Liver (tissue), 9 donors: ENCODE measurements around the gene HSD17B8. TPM values are rescaled to one million over a fixed set of nuclear protein-coding genes. Genes with fewer than 3 reads are reported as not detected.

Experiments
- DNase-seq: peaks from one replicate; pipeline ENCODE4 v3.0.0-alpha.2; 2017; ENCODE audit warnings: low spot score
- H3K27ac ChIP-seq, 2 donors: one replicate each; pipeline ENCODE4 v1.7.0; 2013; ENCODE audit warnings: inconsistent platforms in 2 of 2, low read length in 2 of 2, control low read depth in 1 of 2, low read depth in 1 of 2, mild to moderate bottlenecking in 1 of 2
- H3K27me3 ChIP-seq, 4 donors: one replicate each; pipeline versions ENCODE4 v1.6.1 to v1.7.0; 2013; ENCODE audit warnings: low read length in 3 of 4, inconsistent platforms in 1 of 4, mild to moderate bottlenecking in 1 of 4, moderate library complexity in 1 of 4; ENCODE audit not compliant: control insufficient read depth in 4 of 4, insufficient read depth in 4 of 4
- H3K36me3 ChIP-seq, 4 donors: one replicate each; pipeline versions ENCODE4 v1.6.1 to v1.7.0; 2013; ENCODE audit warnings: low read length in 3 of 4, mild to moderate bottlenecking in 3 of 4, low read depth in 1 of 4, moderate library complexity in 1 of 4; ENCODE audit not compliant: control insufficient read depth in 4 of 4, insufficient read depth in 3 of 4
- H3K4me1 ChIP-seq, 4 donors: one replicate each; pipeline versions ENCODE4 v1.6.1 to v1.7.0; 2013; ENCODE audit warnings: low read length in 3 of 4, mild to moderate bottlenecking in 3 of 4, moderate library complexity in 1 of 4; ENCODE audit not compliant: control insufficient read depth in 4 of 4, insufficient read depth in 4 of 4
- H3K4me3 ChIP-seq, 3 donors: one replicate each; pipeline versions ENCODE4 v1.6.1 to v1.7.0; 2013; ENCODE audit warnings: low read length in 3 of 3, control low read depth in 1 of 3, low read depth in 1 of 3, mild to moderate bottlenecking in 1 of 3
- H3K9ac ChIP-seq, 2 donors: one replicate each; pipeline ENCODE4 v1.7.0; 2013; ENCODE audit warnings: low read length in 2 of 2, mild to moderate bottlenecking in 2 of 2, moderate library complexity in 2 of 2, control low read depth in 1 of 2, low read depth in 1 of 2
- H3K9me3 ChIP-seq, 4 donors: one replicate each; pipeline versions ENCODE4 v1.6.1 to v1.7.0; 2013; ENCODE audit warnings: low read length in 3 of 4; ENCODE audit not compliant: control insufficient read depth in 4 of 4
- ATF3 ChIP-seq: IDR thresholded peaks from 2 replicates; pipeline ENCODE4 v1.6.1; 2016; ENCODE audit warnings: antibody characterized with exemption
- CTCF ChIP-seq: fragments of 150-350 bp; IDR thresholded peaks from 2 replicates; pipeline ENCODE4 v1.5.1; 2017; ENCODE audit warnings: improper control_type of control experiment, low read depth, low read length; ENCODE audit not compliant: missing input control
- EGR1 ChIP-seq, 2 donors: IDR thresholded peaks; 2 replicates each; pipeline ENCODE4 v1.6.1; 2016 to 2018; ENCODE audit warnings: antibody characterized with exemption in 2 of 2, low read depth in 2 of 2
- FOXA1 ChIP-seq: IDR thresholded peaks from 2 replicates; pipeline ENCODE4 v1.6.1; 2016; ENCODE audit warnings: antibody characterized with exemption
- FOXA2 ChIP-seq: IDR thresholded peaks from 2 replicates; pipeline ENCODE4 v1.6.1; 2016; ENCODE audit warnings: antibody characterized with exemption
- GABPA ChIP-seq, 2 donors: IDR thresholded peaks in 1 of 2; conservative IDR thresholded peaks in 1 of 2; 2 replicates each; pipeline ENCODE4 v1.6.1; 2016; ENCODE audit warnings: antibody characterized with exemption in 2 of 2, mild to moderate bottlenecking in 1 of 2, moderate library complexity in 1 of 2
- HNF4A ChIP-seq, 2 donors: conservative IDR thresholded peaks; 2 replicates each; pipeline ENCODE4 v1.6.1; 2016; ENCODE audit warnings: antibody characterized with exemption in 2 of 2, mild to moderate bottlenecking in 2 of 2
- HNF4G ChIP-seq: IDR thresholded peaks from 2 replicates; pipeline ENCODE4 v1.6.1; 2016; ENCODE audit warnings: antibody characterized with exemption
- JUND ChIP-seq, 2 donors: IDR thresholded peaks; 2 replicates each; pipeline ENCODE4 v1.6.1; 2016; ENCODE audit warnings: antibody characterized with exemption in 2 of 2
- MAX ChIP-seq: IDR thresholded peaks from 2 replicates; pipeline ENCODE4 v1.6.1; 2016; ENCODE audit warnings: antibody characterized with exemption
- NR2F2 ChIP-seq: IDR thresholded peaks from 2 replicates; pipeline ENCODE4 v1.6.1; 2016; ENCODE audit warnings: antibody characterized with exemption
- RAD21 ChIP-seq, 2 donors: IDR thresholded peaks; 2 replicates each; pipeline ENCODE4 v1.6.1; 2016; ENCODE audit warnings: antibody characterized with exemption in 2 of 2, mild to moderate bottlenecking in 2 of 2
- REST ChIP-seq: IDR thresholded peaks from 2 replicates; pipeline ENCODE4 v1.6.1; 2016; ENCODE audit warnings: antibody characterized with exemption, mild to moderate bottlenecking
- RXRA ChIP-seq, 2 donors: IDR thresholded peaks; 2 replicates each; pipeline ENCODE4 v1.6.1; 2017 to 2018; ENCODE audit warnings: antibody characterized with exemption in 2 of 2, mild to moderate bottlenecking in 1 of 2
- SP1 ChIP-seq: IDR thresholded peaks from 2 replicates; pipeline ENCODE4 v1.6.1; 2018; ENCODE audit warnings: antibody characterized with exemption, mild to moderate bottlenecking
- TAF1 ChIP-seq: conservative IDR thresholded peaks from 2 replicates; pipeline ENCODE4 v1.6.1; 2016; ENCODE audit warnings: antibody characterized with exemption, mild to moderate bottlenecking
- YY1 ChIP-seq: IDR thresholded peaks from 2 replicates; pipeline ENCODE4 v1.6.1; 2016; ENCODE audit warnings: antibody characterized with exemption, mild to moderate bottlenecking
- ZBTB33 ChIP-seq: IDR thresholded peaks from 2 replicates; pipeline ENCODE4 v1.6.1; 2016; ENCODE audit warnings: antibody characterized with exemption
- WGBS: extraction: QIAGEN DNeasy Blood & Tissue Kit; methylation state at CpG from one replicate; pipeline ENCODE4 v1.1.7; 2013; 5-methylcytosine and 5-hydroxymethylcytosine counted together
- polyA plus RNA-seq, 2 donors: library from polyadenylated mRNA; stranded (reverse) in 1 of 2; unstranded in 1 of 2; fragments of 200-250 nt in 1 of 2; fragments of >200 nt in 1 of 2; fragmentation: Nextera tagmentation in 1 of 2; extraction: Ambion mirVana in 1 of 2; gene quantifications; one replicate each; pipeline versions ENCODE4 v1.2.1 to v1.2.3, GENCODE V29; 2013 to 2015
- total RNA-seq, 2 donors: library from RNA; depleted of rRNA; stranded (reverse); fragments of >200 nt; gene quantifications; one replicate each; pipeline ENCODE4 v1.2.3, GENCODE V29; 2014
- donor health status: healthy.
- donor health status: healthy.
- donor health status: healthy.
- donor health status: healthy.
- donor health status: healthy.

HSD17B8 gene
- total and polyA plus RNA-seq, 4 donors: 24.5 to 52.3 (median 37.5) TPM

GRCh38 chr6:33187809-33188208 lies 16.6 kb upstream of the HSD17B8 start (continued):
- TF ChIP-seq ZBTB33 (no peak), FOXA1 (no peak), JUND (IDR thresholded peaks at IDR 0.05) (no peak), GABPA (IDR thresholded peaks at IDR 0.05 in 1 of 2, conservative IDR thresholded peaks at IDR 0.05 in 1 of 2) (no peak), MAX (no peak)

GRCh38 chr6:33189164-33189563 lies 15.3 kb upstream of the HSD17B8 start:
- DNase-seq: no peak
- Histone ChIP-seq H3K36me3 (peaks cover 0 to 2% (median under 1%) of the 10 kb centered on the region in 4 donors), H3K9me3 (no peaks in the 10 kb centered on the region), H3K27me3 (no peaks in the 10 kb centered on the region), H3K4me3 (no peak overlapping the region), H3K4me1 (peaks cover 0 to 8% (median 2%) of the 10 kb centered on the region in 4 donors), H3K9ac (no peak overlapping the region), H3K27ac (no peak overlapping the region)
- WGBS: 94% methylated on average over 8 of the region's 8 CpGs
- TF ChIP-seq NR2F2: no peak
- no peak for TF ChIP-seq RXRA (IDR thresholded peaks at IDR 0.05)

- H3K27me3 ChIP-seq: no peaks in the 10 kb centered on the region
- 73% methylated on average over 7 of the region's 7 CpGs for WGBS
- H3K27ac ChIP-seq: no peak overlapping the region
- H3K4me3 ChIP-seq: no peak overlapping the region
- H3K9me3 ChIP-seq: no peaks in the 10 kb centered on the region
- peaks cover 0 to 9% (median 7%) of the 10 kb centered on the region in 4 donors for H3K36me3 ChIP-seq
- H3K9ac ChIP-seq: no peak overlapping the region
- no peak for DNase-seq
- TF ChIP-seq TAF1 (no peak), EGR1 (IDR thresholded peaks at IDR 0.05; ENCODE audit: low read depth in 2 of 2) (no peak), RXRA (IDR thresholded peaks at IDR 0.05) (no peak), YY1 (no peak), SP1 (no peak), GABPA (IDR thresholded peaks at IDR 0.05 in 1 of 2, conservative IDR thresholded peaks at IDR 0.05 in 1 of 2) (no peak), RAD21 (IDR thresholded peaks at IDR 0.05) (no peak), FOXA1 (no peak), HNF4G (no peak), REST (no peak), HNF4A (conservative IDR thresholded peaks at IDR 0.05) (no peak), CTCF (no peak), ATF3 (no peak), NR2F2 (no peak), FOXA2 (no peak), JUND (IDR thresholded peaks at IDR 0.05) (no peak), ZBTB33 (no peak)
- H3K4me1 ChIP-seq: peaks cover 0 to 10% (median 2%) of the 10 kb centered on the region in 4 donors
Observed at GRCh38 chr6:33189625-33190448, 14.6 kb upstream of the HSD17B8 start.
